GM21390 (cell line): ENCODE measurements around the gene TPPP2.
"Not testable (repeated sequence)": the region's sequence is repeated elsewhere in the genome, so short reads cannot be mapped to it uniquely, and the experiment has no call there.

ENCODE experiments used
- ATAC-seq: cut with Tn5 transposase; IDR thresholded peaks from one replicate; pipeline ENCODE4 v1.9.1; 2021; ENCODE audit not compliant: unreplicated experiment

The TPPP2 gene

DNA sequence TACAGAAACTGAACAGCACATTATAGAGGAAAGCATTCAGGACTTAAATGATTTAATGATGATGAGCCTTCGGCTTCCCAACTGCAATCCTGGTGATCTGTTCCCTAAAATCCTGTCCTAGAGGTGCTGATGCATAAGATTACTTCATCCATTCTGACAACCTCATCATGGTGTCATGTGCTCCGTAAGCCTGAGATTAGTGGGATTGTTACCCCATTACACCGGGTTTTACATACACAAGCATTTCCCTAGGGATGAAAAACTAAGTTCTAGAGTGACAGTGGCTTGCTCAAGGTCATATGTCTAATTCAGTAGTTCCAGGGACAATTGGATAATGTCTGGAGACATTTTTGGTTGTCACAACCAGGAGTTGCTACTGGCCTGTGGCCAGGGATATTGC, 7.1 kb downstream of the TPPP2 start:
- ATAC-seq, result no peak

DNA sequence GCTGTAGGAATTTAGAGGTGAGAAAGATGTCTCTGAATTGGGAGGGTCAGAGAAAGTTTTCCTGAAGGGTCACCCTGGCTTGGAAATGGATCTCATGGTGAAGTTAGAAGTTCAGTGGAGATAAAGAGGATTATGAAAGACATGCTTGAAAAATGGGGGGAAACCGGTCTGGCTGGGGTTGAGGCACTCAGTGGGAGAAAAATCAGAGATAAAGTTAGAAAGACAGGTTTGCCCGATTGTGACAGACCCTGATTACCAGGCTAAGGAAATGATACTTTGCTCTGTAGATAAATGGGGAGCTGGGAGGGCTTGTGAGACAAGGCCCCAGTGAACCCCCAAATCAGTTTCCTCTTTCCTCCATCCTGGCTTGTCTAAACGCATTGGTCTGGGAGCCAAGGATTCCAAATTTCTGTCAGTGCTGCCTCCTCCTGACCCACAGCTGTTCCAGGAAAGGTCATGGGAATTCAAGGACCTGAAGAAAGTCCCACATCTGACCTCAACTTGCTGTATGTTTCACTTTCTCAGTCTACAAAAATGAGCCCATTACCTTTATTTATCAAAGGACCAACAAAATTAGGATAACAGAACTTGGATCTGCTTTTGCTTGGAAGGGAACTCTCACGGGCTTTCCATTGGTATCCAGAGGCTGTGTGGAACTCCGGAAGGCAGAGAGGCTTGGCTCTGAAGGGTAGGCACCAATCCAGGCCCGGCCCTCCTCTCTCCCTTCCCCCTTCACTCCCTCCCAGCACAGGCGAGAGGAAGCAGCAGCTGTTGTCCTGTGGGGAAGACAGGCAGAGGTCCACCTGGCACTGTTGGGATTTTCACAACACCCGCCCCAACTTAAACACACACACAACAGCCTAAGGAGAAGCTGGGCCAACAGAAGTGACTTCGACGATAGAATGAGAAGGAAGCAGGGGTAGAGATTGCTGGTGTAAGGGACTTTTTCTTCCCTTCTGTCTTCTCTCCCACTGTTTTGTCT, 8.7 kb downstream of the TPPP2 start:
- no peak for ATAC-seq

DNA sequence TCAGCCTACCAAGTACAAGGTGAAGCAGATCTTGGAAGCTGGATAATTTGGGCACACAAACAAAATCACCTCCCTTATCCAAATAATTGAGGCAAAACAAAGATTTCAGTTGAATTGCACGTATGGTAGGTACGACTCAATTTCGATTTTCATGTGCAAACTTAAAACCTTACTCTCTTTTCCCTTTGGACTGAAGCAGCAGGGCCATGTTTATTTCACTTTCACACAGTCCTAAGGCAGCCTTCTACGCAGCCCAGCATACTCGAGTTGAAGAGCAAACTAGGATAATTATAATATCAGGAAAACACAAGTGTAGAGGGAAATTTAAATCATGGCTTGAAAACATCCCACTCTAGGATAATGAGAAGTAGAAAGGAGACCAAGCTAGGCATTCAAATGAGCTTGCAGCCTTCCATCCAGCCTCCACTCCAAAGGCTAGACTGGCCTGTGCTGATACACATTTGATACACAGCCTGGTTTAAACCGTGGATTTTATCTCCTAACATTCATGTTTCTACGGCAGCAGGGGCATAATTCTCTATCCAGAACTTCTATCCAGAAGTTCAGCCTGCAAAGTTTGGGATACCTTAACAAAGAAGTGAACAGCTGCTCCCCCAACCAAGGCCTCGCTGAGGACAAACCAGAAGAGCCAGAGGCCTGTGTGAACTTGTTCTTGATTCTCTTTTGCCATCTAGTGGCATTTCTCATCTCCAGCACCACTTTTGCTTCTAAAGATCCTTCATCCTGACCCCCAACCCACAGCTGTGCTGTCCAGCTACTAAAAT, 9.8 kb downstream of the TPPP2 start:
- ATAC-seq, result no peak

DNA sequence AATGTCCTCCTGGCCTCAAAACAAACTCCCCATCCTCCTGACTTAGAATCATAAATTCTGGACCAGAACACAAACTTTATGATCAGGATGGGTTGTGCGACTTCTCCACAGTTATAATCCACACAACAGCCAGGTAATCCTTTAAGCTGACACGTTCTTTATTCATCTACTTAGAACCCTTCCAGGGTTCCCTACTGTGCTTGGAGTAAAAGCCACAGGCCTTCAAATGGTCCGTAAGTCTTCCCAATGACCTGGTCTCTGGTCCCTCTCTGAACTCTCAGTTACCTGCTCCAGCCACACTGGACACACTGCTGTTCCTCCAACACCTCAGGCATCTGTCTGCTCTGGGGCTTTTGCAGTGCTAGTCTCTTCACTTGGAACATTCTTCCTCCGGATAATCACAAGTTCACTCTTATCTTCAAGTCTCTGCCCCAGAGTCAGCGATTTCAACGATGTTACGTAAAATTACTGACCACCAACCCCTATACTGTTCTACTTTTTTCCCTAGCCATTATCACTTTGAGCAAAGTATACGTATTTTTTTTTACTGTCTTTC, 10.4 kb downstream of the TPPP2 start:
- ATAC-seq, result no peak

DNA sequence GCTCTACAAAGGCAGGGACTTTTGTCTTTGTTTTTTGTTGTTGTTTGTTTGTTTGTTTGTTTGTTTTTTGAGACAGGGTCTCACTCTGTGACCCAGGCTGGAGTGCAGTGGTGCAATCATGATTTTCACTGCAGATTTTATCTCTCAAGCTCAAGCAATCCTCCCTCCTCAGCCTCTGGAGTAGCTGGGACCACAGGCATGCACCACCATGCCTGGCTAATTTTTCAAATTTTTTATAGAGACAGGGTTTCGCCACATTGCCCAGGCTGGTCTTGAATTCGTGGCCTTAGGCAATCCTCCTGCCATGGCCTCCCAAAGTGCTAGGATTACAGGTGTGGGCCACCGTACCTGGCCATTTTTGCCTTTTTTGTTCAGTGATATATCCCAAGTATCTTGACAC, 10.9 kb downstream of the TPPP2 start:
- not testable (repeated sequence) for ATAC-seq

DNA sequence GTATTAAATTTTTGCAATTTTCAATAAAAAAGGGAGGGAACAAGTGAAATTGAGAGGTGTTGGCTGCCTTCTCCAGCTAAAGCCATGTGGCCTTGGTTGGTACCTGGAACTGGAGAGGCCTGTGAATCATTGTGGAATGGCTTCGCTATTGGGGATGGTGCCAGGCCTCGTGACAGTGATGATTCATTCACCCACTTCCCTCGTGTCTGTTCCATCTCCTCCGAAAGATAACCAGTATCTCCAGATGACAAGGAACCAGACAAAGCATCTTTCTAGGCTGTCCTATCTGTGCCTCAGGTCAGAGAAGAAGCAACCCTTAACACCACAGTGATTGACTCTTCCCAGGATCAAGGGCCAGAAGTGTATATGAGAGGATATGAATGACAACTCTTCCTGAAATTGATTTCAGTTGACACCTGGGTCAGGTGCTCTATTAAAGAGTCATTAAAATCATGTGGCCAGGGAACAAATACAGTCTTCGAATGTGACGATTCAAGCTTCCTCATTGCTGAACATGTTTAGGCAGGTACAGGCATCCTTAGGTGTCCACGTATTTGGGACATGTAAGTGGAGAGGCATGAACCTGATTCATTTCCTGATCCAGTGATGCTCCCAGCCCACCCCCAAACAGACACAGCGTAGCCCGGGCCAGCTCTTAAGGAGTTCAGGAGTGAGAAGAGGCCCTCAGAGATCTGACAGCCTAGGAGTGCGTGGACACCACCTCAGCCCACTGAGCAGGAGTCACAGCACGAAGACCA, 11.8 kb downstream of the TPPP2 start, which contains the start of gene RNASE7:
Gene RNASE7, plus strand, starts transcription at position 687 of the 758 bp plus-strand sequence. CDS start 631 bp downstream, outside the sequence.
- no peak for ATAC-seq

DNA sequence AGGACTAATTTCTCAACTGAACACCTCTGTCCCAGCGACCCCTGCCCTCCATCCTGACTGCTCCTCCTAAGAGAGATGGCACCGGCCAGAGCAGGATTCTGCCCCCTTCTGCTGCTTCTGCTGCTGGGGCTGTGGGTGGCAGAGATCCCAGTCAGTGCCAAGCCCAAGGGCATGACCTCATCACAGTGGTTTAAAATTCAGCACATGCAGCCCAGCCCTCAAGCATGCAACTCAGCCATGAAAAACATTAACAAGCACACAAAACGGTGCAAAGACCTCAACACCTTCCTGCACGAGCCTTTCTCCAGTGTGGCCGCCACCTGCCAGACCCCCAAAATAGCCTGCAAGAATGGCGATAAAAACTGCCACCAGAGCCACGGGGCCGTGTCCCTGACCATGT, 12.9 kb downstream of the TPPP2 start:
- ATAC-seq, result no peak

DNA sequence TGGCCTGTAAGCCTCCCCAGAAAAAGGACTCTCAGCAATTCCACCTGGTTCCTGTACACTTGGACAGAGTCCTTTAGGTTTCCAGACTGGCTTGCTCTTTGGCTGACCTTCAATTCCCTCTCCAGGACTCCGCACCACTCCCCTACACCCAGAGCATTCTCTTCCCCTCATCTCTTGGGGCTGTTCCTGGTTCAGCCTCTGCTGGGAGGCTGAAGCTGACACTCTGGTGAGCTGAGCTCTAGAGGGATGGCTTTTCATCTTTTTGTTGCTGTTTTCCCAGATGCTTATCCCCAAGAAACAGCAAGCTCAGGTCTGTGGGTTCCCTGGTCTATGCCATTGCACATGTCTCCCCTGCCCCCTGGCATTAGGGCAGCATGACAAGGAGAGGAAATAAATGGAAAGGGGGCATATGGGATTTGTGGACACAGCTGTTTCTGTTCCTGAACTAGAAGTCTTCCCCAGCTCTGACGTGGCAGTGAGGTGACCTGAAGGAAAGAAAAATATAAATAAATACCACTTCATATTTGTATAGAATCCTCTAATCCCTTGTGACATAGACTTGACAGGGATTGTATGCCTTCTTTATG, 13.5 kb downstream of the TPPP2 start:
- ATAC-seq, result no peak

DNA sequence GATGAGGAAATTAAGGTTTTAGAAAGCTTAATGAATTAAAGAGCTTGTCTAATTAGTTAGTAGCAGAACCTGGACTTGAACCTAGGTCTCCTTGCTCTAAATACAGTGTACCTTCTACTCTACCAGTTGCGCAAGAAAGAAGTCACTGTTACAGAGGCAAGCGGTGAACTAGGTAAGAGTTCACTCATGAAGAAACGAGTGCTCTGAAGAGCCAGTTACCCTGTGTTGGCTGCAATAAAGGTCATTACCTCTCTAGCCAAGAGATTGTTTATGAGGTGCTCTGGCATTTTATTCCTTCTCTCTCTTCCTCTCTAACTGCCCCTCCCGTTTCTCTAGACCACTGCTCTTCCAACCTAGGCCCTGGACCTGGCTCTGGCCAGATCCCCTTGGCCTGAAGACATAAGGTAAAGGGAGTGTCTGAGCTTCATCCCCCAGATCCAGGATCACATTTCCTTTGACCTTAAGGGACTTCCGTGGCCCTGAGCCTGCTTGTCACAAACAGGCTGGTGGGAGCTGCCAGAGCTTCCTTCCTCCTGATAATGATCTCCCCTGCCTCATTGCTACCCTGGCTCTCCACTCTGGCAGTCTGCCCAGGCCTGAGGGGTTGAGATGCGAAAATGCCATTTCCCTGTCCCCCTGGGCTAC, 14.1 kb downstream of the TPPP2 start:
- no peak for ATAC-seq

DNA sequence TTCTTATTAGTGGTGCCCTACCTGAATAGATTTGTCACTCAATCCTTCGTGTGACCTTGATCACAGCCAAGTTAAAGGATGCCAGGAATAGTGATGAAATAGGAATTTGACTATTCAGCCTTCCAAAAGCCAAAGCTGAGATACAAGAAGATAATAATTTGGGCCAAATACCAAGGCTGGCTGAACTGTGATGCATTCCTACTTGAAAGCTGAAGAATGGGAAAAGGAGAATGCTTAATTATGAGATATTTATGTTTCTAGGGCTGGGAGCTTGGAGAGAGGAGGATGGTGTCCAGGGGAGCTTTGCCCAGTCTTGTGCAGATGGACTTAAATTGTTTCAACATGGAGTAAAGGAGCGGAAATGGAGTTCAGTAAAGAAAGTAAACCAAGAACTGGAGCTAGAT, 17.4 kb downstream of the TPPP2 start:
- ATAC-seq, result no peak

DNA sequence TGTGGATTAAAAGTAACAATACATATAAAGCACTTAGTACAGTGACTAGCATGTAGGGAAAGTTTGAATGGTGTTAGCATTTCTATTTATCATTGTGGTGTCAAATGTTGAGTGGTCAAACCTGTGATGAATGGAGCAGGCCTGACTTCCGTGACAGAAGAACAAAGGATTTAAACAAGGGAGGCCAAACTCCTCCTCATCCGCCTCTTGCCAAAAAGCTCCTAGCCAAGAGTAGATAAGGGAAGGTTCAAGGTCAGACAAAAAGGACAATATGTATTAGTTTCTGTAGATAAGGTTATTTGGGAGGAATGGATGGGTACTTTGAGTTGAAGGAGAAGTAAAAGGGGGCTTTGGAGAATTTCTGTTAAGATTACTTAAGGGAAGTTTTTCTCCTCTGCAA, 18.6 kb downstream of the TPPP2 start:
- ATAC-seq, result no peak

DNA sequence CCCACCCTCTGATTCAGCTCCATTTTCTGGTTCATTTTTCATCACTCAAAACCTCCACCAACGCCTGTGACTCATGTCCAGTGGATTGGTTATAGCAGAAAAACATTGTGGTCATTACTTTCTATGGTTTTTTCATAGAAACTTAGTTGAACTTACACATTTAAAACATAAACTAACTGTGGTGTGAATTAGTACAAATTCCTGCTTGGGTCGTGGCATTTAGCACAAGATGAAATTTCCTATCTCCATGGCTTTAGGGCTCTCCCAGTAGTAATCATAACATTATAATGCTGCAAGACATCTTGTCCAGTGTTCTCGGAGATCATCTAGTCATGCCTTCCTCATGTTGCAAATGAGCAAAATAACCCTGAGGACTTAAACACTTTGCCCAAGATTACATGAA, 19.3 kb downstream of the TPPP2 start:
- no peak for ATAC-seq

DNA sequence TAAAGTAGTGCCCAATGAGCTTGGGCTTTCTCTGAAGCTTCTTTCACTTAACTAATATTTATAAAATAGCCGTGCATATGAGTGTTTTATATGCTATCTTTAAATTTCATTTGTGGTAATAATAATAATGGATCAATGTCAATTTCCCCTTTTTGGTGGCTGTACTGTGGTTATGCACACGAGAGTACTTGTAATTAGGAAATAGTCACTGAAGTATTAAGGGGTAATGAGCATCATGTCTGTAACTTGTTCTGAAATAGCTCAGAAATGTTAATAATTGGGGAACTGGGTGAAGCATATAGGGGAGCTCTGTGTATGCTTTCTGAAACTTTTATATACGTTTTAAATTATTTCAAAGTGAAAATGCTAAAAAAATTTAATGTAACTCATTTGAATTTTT, 20.6 kb downstream of the TPPP2 start:
- ATAC-seq, result no peak

DNA sequence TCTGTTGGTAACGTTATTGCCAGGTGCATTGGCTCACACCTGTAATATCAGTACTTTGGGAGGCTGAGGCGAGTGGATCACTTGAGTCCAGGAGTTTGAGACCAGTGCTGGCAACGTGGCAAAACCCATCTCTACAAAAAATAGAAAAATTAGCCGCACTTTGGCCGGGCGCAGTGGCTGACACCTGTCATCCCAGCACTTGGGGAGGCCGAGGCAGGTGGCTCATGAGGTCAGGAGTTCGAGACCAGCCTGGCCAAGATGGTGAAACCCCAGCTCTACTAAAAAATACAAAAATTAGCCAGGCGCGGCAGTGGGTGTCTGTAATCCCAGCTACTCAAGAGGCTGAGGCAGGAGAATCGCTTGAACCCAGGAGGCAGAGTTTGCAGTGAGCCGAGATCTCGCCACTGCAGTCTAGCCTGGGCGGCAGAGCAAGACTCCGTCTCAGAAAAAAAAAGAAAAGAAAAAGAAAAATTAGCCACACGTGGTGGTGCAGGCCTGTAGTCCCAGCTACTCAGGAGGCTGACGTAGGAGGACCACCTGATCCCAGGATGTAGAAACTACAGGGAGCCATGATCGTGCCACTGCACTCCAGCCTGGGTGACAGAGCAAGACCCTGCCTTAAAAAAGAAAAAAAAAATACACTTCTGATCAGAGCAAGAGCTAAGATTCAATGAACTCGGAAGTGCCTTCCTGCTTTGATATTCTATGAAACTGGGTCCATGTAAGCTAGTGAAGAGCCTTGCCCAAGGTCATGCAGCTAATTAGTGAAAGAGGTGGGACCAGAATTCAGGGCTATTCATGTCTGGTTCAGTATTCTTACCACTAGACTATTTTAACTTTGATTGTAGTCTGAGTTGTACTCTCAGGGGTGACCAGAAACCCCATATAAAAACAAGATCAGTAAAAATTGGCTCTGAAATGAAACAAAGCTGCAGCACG, 23.4 kb downstream of the TPPP2 start:
- ATAC-seq, result no peak

DNA sequence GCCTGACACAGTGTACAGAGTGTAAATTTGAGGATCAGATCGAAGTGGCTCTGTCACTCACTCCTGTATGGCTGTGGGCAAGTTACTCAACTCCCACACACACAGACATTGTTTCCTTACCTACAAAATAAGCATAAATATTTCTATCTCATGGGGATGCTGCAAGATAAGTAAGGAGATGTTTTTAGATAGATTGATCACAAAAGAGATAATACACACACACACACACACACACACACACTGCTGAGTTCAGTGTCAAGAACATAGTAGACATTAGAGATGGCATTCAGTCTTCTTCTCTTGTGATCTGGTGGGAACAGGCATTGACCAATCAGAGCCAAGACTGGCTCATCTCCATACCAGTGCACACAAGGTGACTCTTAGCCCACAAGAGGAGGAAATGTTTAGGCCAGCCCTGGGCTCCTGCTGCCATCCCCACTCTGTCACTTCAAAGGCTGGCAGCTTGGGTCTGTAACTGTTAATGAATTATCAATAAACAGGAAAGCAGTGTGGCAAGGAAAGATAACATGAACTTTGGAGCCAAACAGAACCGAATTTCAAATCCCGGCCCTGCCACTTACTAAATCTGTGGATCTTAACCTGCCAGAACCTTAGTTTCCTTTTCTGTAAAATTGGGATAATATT, 24.2 kb downstream of the TPPP2 start:
- no peak for ATAC-seq

DNA sequence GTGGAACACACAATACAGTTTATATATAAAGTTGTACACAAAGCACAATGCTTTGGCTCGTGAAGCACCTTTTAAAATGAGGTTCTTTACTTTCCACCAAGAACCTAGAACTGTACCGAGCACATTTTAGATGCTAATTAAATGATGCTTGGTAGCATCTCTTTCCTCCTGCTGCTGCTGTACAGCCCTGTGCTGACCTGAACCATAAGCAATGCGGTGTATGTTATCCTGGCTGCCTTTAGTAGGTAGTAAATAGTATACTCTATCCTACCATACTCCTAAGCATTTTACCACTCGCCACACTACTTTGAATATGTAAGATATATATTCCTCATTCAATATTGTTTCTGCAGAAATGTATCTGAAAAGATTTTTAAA, 24.7 kb downstream of the TPPP2 start:
- ATAC-seq, result no peak

DNA sequence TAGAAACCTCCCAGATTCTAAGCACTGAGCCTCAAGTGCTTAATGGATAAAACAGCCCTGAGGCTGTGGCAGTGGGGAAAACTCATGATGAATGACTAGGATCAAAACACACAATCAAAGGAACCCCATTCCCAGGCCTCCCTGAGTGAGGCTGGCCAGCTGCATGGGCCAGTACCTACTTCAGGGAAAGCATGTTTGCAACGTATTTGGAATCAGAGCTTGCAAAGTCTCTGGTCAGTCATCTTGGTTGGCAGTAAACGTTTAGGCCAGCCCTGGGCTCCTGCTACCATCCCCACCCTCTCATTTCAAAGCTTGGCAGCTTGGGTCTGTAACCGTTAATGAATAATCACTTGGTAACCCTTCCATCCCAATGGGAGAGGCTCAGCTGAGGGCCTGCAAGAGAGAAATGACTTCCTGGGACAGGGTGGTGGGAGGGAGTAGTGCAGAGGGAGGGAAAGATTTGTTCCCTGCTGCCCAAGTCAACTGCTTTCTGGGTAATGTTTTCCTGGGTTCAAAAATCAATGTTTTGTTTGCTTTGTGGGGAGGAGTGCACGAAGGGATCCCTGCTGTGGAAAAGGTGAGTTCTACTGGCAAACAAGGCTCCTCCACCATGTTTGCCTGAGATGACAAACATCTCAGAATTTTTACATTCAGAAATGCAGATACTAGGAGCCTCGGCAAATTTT, 25.6 kb downstream of the TPPP2 start:
- no peak for ATAC-seq
